Memory B cell (primary cell): Measurements from ENCODE around the gene ADGRV1.
"Not testable (repeated sequence)": the region's sequence is repeated elsewhere in the genome, so short reads cannot be mapped to it uniquely, and the experiment has no call there.

Experiments used
- ATAC-seq: fragments of 150-1000 bp; cut with Tn5 transposase; 2 replicates; pipeline ENCODE4 v1.10.0; 2021; ENCODE audit warnings: low read depth, mild to moderate bottlenecking, moderate library complexity
- DNase-seq, 2 donors: peaks; one replicate each; pipeline ENCODE4 v3.0.0; 2022; ENCODE audit warnings: low spot score in 2 of 2
- H3K27ac Mint-ChIP-seq: one replicate; pipeline ENCODE4 v1.8.0; 2022; ENCODE audit warnings: mild to moderate bottlenecking, moderate library complexity, mixed read lengths
- H3K27me3 Mint-ChIP-seq: one replicate; pipeline ENCODE4 v1.8.0; 2022; ENCODE audit warnings: mixed read lengths
- H3K36me3 Mint-ChIP-seq: one replicate; pipeline ENCODE4 v1.8.0; 2022; ENCODE audit warnings: mild to moderate bottlenecking, mixed read lengths
- H3K4me1 Mint-ChIP-seq: one replicate; pipeline ENCODE4 v1.8.0; 2022; ENCODE audit warnings: mixed read lengths
- H3K4me3 Mint-ChIP-seq: one replicate; pipeline ENCODE4 v1.8.0; 2022; ENCODE audit warnings: mild to moderate bottlenecking, moderate library complexity, mixed read lengths
- H3K9me3 Mint-ChIP-seq: one replicate; pipeline ENCODE4 v1.8.0; 2022; ENCODE audit warnings: mixed read lengths

ADGRV1 gene

DNA sequence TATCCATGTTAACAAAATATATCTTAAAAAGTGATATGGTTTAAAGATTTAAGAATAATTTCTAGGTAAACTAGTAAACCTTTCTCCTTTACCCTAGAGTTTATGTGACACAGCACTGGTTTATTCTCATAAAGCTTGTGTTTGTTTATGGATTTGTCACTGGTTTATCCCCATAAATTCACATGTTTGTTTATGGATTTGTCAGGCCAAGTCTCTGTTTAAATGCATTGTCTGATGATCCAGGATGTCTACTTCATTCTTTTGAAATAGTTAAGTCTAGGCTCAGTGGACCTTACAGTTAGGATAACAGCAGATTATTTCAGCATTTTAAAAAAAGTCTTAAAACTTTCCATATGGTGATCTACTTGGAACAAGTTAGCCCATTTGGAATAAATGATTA is 490.5 kb downstream of the ADGRV1 start:
- no peak overlapping the region for H3K27ac Mint-ChIP-seq
- no peak overlapping the region for H3K4me3 Mint-ChIP-seq
- DNase-seq (no peak), ATAC-seq (no peak)
- H3K36me3 Mint-ChIP-seq, result no peaks in the 10 kb centered on the region
- peaks cover 6% of the 10 kb centered on the region for H3K27me3 Mint-ChIP-seq
- H3K9me3 Mint-ChIP-seq, result no peaks in the 10 kb centered on the region
- H3K4me1 Mint-ChIP-seq, result no peaks in the 10 kb centered on the region

DNA sequence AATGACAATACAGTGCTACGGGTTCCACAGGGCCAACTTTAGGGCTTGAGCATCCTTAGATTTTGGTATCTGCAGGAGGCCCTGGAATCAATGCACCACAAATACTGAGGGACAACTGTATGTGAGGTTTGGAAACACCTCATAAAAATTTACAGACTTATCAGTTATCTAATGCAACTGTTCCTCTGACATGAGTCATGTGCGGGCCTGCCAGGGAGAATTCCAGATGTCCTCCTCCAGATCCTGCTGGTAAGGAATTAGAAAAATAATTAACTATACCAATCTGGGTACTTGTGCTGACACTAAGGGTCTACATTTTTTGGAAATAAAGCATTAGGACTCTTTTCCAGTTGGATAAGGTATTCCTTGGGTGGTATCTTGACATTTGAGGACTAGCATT is 491.2 kb downstream of the ADGRV1 start:
- peaks cover 6% of the 10 kb centered on the region for H3K27me3 Mint-ChIP-seq
- H3K9me3 Mint-ChIP-seq, result no peaks in the 10 kb centered on the region
- no peaks in the 10 kb centered on the region for H3K36me3 Mint-ChIP-seq
- no peak overlapping the region for H3K27ac Mint-ChIP-seq
- ATAC-seq, result no peak
- no peak overlapping the region for H3K4me3 Mint-ChIP-seq
- H3K4me1 Mint-ChIP-seq, result no peaks in the 10 kb centered on the region
- DNase-seq, result no peak

DNA sequence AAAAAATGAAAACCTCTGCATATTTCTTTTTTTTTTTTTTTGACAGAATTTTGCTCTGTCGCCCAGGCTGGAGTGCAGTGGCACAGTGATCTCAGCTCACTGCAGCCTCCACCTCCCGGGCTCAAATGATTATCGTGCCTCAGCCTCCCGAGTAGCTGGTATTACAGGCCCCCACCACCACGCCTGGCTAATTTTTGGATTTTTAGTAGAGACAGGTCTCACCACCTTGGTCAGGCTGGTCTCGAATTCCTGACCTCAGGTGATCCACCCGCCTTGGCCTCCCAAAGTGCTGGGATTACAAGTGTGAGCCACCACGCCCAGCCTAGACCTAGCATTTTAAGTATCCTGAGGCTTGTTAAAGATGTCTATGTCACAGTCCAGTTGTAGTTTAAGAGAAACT is 493.8 kb downstream of the ADGRV1 start:
- H3K4me3 Mint-ChIP-seq, H3K27ac Mint-ChIP-seq, DNase-seq, ATAC-seq, H3K27me3 Mint-ChIP-seq, H3K4me1 Mint-ChIP-seq, H3K36me3 Mint-ChIP-seq, H3K9me3 Mint-ChIP-seq: not testable (repeated sequence)

DNA sequence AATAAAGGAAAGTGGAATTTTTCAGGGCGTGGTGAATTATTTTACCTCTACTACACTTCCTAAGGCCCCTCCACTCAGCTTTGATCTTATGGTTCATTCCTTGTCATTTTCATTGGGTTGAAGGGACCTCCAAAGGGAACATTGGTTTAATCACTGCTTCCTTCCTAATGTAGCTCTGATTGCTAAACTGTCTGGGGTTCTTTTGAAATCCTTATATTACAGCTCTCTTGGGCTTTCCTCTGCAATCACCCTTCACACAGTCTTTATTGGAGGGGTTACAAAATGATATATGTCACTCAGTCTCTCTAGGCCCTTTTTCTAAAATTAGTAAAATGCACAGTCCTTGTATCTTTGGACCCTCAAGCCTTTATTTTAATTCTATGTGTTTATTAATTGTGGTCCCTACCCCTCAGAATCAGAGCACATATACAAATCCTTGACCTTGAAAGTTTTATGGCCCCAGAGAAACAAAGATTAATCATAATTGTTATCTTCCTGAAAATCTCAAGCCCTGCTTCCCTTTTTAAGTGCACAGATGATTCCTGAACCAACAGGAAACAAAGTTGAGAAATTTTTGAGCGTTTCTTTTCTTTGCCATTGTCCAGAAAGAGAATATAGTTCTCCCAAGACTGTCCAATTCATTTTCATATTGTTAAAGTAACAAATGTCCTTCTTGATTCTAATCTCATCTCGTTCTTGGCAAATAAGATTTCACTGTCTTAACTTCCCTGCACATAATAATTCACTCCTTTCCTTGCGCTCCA is 494.6 kb downstream of the ADGRV1 start:
- Mint-ChIP-seq H3K27me3 (peaks cover 6% of the 10 kb centered on the region), H3K27ac (no peak overlapping the region), H3K9me3 (no peaks in the 10 kb centered on the region), H3K4me1 (no peaks in the 10 kb centered on the region), H3K4me3 (no peak overlapping the region), H3K36me3 (no peaks in the 10 kb centered on the region)
- DNase-seq (no peak), ATAC-seq (no peak)

DNA sequence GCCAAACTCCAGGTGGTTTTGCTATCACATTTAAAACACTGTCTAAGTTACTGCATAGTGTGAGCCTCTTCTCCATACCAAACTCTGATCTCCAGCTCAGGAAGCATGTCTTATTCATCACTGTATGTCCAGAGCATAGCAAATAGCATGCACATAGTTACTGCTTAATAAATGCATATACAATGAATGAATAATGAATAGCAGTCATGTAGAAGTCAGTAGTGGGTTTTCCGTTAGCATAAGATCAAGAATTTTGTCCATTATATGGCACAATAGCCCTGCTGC is 495.1 kb downstream of the ADGRV1 start:
- no peak for DNase-seq
- H3K27ac Mint-ChIP-seq, result no peak overlapping the region
- H3K4me3 Mint-ChIP-seq, result no peak overlapping the region
- no peaks in the 10 kb centered on the region for H3K9me3 Mint-ChIP-seq
- H3K4me1 Mint-ChIP-seq, result no peaks in the 10 kb centered on the region
- H3K27me3 Mint-ChIP-seq, result peaks cover 6% of the 10 kb centered on the region
- H3K36me3 Mint-ChIP-seq, result no peaks in the 10 kb centered on the region
- no peak for ATAC-seq

DNA sequence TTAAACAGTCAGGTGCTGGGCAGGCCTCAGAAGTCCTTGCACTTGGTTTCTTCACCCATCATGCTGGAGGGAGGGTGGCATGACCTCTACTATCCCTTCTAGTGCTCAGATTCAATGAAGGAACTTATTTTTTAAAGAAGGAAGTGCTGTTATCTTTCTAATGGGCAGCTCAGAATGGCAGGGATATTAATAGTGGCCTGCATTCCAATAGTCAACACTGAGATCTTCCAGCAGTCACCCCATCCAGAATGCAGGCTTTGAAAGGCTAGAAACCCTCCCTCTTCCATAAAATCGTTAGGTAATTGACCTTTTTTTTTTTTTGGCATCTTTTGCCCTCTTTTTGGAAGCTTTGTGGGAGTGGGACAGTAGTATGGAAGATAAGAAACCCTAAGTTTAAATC is 499.6 kb downstream of the ADGRV1 start:
- Mint-ChIP-seq H3K36me3 (no peaks in the 10 kb centered on the region), H3K4me1 (peaks cover 2% of the 10 kb centered on the region), H3K9me3 (no peaks in the 10 kb centered on the region), H3K27ac (no peak overlapping the region), H3K27me3 (peaks cover 12% of the 10 kb centered on the region), H3K4me3 (no peak overlapping the region)
- ATAC-seq, result no peak
- DNase-seq, result no peak

DNA sequence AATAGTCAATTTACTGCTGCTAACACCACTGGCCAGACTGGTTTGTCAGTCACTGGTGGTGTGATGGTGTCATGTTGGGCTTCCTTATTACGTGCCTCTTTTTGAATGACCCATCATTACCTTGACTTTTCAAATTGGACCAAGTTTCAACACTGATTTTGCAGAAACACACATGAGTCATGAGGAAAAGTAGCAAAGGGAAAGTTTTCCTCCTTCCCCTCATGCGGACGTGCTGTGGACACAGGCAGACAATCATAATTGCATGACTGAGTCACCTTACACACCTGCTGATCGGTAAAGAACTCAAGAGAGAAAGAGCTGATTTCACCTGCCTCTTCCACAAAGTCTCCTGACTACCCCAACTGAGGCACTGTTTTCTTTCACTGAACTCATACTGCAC is 500.0 kb downstream of the ADGRV1 start:
- no peaks in the 10 kb centered on the region for H3K36me3 Mint-ChIP-seq
- no peaks in the 10 kb centered on the region for H3K9me3 Mint-ChIP-seq
- ATAC-seq, result no peak
- no peak overlapping the region for H3K27ac Mint-ChIP-seq
- no peak overlapping the region for H3K4me3 Mint-ChIP-seq
- no peak for DNase-seq
- peaks cover 11% of the 10 kb centered on the region for H3K27me3 Mint-ChIP-seq
- H3K4me1 Mint-ChIP-seq, result peaks cover 2% of the 10 kb centered on the region

DNA sequence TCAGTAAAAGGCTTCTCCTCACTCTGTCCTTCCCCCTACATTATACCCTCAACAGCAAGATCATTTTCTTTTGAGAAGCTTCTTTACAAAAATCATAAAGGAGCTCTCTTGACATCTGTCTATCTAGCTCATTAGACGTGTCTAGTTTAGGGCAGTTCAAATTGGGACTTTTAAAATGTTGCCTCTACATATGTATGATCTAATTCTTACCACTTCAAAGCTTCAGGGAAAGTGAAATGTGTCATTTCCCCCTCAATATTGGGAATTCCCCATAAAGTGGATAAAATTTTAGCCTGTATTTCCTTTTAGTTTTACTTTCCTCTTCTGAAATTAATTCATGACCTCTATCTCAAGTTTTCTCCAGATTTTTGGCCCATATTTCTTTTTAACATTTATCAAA is 500.8 kb downstream of the ADGRV1 start:
- Mint-ChIP-seq H3K36me3 (no peaks in the 10 kb centered on the region), H3K27ac (no peak overlapping the region), H3K4me1 (peaks cover 2% of the 10 kb centered on the region), H3K27me3 (peaks cover 8% of the 10 kb centered on the region), H3K4me3 (no peak overlapping the region), H3K9me3 (no peaks in the 10 kb centered on the region)
- DNase-seq, result no peak
- ATAC-seq, result peak; percentile 45

DNA sequence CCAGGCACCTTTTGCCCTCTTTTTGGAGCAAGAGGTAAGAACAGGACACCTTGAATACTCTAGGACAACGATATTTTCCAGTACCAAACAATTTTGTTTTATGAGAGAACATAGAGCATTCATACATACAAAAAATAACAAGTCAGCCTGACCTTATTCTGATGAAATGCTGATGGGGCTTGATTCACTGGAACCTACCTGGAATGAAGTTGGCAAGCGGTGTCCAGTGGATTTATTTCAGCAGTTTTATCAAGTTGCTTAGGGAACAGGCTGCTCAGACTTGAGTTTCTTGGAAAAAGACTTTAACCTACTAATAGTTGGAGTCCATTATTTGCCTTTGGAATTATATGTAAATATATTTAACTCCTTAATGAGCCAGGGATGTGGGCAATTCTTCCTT is 502.5 kb downstream of the ADGRV1 start:
- Mint-ChIP-seq H3K9me3 (no peaks in the 10 kb centered on the region), H3K4me1 (peaks cover 2% of the 10 kb centered on the region), H3K4me3 (no peak overlapping the region), H3K27me3 (peaks cover 8% of the 10 kb centered on the region), H3K27ac (no peak overlapping the region), H3K36me3 (no peaks in the 10 kb centered on the region)
- ATAC-seq, result no peak
- DNase-seq, result no peak

DNA sequence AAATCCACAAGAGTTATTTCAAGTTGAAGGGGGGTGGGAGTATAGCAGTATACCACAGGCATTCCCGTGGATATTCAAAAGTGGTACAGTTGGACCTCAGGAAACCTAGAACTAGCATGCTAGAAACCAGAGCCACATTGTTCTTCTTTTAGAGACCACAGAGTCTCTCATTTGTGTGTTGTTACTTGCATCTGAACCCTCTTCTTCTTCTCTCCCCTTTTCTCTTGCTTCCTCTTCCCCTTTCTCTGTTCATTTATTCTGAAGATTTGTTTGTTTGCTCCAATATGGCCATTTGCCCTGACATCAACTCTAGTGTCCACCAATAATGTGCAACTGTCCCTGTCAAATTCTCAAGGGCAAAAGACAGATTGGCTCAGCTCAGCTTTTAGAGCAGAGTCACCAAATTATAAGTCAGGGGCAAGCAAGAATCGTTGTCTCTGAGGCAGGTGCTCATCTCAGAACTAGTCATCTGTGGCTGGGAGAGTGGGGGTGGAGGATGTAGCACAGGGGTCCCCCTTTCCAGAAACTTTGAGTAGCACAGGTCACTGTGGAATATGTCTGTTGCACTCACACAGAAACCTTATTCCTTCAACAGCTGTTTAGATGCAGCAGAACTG is 503.5 kb downstream of the ADGRV1 start:
- Mint-ChIP-seq H3K9me3 (no peaks in the 10 kb centered on the region), H3K4me3 (no peak overlapping the region), H3K4me1 (peaks cover 2% of the 10 kb centered on the region), H3K27me3 (peaks cover 10% of the 10 kb centered on the region), H3K36me3 (no peaks in the 10 kb centered on the region), H3K27ac (no peak overlapping the region)
- ATAC-seq (no peak), DNase-seq (no peak)

DNA sequence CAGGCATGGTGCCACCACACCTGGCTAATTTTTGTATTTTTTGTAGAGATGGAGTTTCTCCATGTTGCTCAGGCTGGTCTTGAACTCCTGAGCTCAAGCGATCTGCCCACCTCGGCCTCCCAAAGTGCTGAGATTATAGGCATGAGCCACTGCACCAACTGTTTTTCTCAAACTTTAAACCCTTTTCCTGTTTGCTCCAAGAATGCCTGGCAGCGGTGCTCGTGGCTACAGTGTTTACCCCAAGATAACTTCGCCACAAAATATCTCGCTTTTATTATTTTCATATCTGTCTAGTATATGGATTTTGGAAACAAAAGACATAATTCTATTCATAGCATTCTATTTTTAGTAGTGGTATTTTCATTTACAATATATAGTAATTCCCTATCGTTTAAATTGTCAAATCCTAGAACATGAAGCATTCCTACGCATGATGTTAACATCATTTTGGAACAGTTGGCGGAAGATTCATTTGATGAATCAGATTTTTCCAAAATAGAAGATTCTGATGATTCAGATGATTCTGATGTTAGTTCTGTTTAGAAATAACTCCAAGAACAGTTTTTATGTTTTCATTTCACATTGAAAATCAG is 504.6 kb downstream of the ADGRV1 start:
- ATAC-seq, H3K4me1 Mint-ChIP-seq, H3K4me3 Mint-ChIP-seq, H3K27ac Mint-ChIP-seq, H3K9me3 Mint-ChIP-seq, DNase-seq, H3K36me3 Mint-ChIP-seq: not testable (repeated sequence)
- peaks cover 10% of the 10 kb centered on the region for H3K27me3 Mint-ChIP-seq

DNA sequence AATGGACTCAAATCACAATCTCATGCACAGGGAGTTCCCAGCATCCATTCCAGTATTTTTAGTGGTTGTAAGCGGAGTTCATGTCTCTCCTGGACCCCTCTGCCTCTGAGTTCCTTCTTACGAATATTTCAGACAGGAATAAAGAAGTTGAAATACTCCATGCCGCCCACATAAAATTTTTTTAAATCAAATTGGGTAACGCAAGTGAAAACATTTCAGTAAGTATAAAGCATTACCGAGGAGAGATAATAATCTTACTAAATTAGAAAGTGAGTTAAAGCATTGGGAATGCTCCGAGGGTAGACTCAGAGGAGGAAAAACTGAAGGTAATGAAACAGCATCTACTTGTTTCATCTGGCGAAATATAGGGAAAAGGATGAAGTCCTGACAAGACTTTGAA is 506.9 kb downstream of the ADGRV1 start:
- ATAC-seq (no peak), DNase-seq (no peak)
- no peaks in the 10 kb centered on the region for H3K9me3 Mint-ChIP-seq
- H3K27ac Mint-ChIP-seq, result no peak overlapping the region
- H3K4me1 Mint-ChIP-seq, result peaks cover 2% of the 10 kb centered on the region
- no peaks in the 10 kb centered on the region for H3K36me3 Mint-ChIP-seq
- peaks cover 7% of the 10 kb centered on the region for H3K27me3 Mint-ChIP-seq
- H3K4me3 Mint-ChIP-seq, result no peak overlapping the region

DNA sequence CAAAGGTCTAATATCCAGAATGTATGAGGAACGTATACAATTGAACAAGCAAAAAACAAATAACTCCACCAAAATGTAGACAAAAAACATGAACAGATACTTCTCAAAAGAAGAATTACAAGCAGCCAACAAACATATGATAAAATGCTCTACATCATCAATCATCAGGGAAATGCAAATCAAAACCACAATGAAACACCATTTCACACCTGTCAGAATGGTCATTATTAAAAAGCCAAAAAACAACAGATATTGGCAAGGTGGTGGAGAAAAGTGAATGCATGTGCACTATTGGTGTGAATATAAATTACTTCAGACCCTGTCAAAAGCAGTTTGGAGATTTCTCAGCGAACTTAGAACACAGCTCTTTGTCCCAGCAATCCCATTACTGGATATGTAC is 510.8 kb downstream of the ADGRV1 start:
- Mint-ChIP-seq H3K9me3 (no peaks in the 10 kb centered on the region), H3K36me3 (no peaks in the 10 kb centered on the region), H3K27me3 (peaks cover 4% of the 10 kb centered on the region), H3K4me3 (no peak overlapping the region), H3K4me1 (no peaks in the 10 kb centered on the region), H3K27ac (no peak overlapping the region)
- no peak for ATAC-seq
- DNase-seq, result no peak

DNA sequence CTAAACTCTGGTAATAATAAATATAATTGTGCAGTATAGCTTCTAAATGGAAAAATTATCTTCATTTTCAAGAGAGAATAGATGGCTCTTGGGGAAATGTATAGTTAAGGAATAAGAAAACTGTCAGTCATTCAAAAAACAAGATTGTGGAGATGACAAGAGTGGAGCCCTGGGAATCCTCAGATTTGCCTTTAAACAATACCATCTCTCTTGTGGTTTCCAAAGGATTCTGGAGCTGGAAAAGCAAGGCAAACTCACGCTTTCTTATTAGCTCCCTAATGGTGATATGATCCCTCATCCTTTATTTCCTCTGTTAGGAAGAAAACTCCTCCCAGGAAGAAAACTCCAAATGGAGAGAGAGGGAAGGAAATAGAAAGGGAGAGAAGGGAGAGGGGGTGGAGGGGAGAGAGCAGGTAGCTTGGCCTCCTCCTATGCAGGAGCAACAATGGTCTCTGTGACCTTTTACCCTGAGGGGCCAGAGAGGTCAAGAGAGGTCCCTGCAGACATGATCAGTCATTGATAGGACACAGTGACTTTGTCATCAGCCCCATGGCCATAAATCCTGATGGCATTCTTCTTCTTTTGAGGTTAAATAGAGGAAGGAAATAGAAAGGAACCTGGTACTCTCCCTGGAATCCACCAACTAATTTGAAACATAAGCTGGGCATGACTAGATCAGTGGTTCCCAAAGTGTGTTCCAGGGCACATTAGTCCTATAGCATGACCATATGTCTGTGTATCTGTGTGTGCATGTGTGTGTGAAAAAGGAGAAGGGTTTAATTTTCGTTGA is 512.4 kb downstream of the ADGRV1 start:
- Mint-ChIP-seq H3K9me3 (no peaks in the 10 kb centered on the region), H3K27me3 (peaks cover 2% of the 10 kb centered on the region), H3K36me3 (no peaks in the 10 kb centered on the region), H3K4me1 (no peaks in the 10 kb centered on the region), H3K4me3 (no peak overlapping the region), H3K27ac (no peak overlapping the region)
- ATAC-seq (no peak), DNase-seq (no peak)
